Tibial artery (tissue), 4 donors: ENCODE measurements around the gene GLI1.
A peak's percentile ranks its signal among the peaks of the same experiment; 100 is the strongest.

ENCODE experiments used
- DNase-seq, 2 donors: peaks; one replicate each; pipeline ENCODE4 v3.0.0-alpha.2; 2019
- H3K27ac ChIP-seq, 2 donors: fragments of 200-600 bp; sonication (generic) in 1 of 2; 1 replicate in 1 of 2; 2 replicates in 1 of 2; pipeline ENCODE4 v1.5.1; 2018 to 2019; ENCODE audit warnings: mild to moderate bottlenecking in 1 of 2
- H3K27me3 ChIP-seq, 2 donors: fragments of 200-600 bp; sonication (generic) in 1 of 2; one replicate each; pipeline versions ENCODE4 v1.5.1 to v1.6.0; 2016 to 2019
- H3K36me3 ChIP-seq, 3 donors: fragments of 200-600 bp; sonication (generic) in 2 of 3; one replicate each; pipeline ENCODE4 v1.5.1; 2016 to 2019; ENCODE audit warnings: mild to moderate bottlenecking in 2 of 3
- H3K4me1 ChIP-seq, 4 donors: fragments of 200-600 bp; sonication (generic) in 2 of 4; 1 replicate in 3 of 4; 2 replicates in 1 of 4; pipeline ENCODE4 v1.5.1; 2016 to 2019
- H3K4me3 ChIP-seq, 2 donors: fragments of 200-600 bp; sonication (generic) in 1 of 2; 1 replicate in 1 of 2; 2 replicates in 1 of 2; pipeline ENCODE4 v1.5.1; 2018 to 2019; ENCODE audit warnings: mild to moderate bottlenecking in 2 of 2
- H3K9me3 ChIP-seq, 3 donors: fragments of 200-600 bp; sonication (generic) in 1 of 3; one replicate each; pipeline ENCODE4 v1.5.1; 2016 to 2019
- CTCF ChIP-seq, 2 experiments: fragments of 200-600 bp in 1 of 2; fragments of 450-650 bp in 1 of 2; IDR thresholded peaks; one replicate each; pipeline ENCODE4 v1.5.1; 2017 to 2019; ENCODE audit warnings: antibody characterized with exemption in 2 of 2, mild to moderate bottlenecking in 1 of 2, moderate library complexity in 1 of 2
- intact Hi-C: fragments of 100-400 bp; cut with DNase I; formaldehyde crosslinking; loops from one replicate; pipeline ENCODE4 v1.15.0; 2023; ENCODE audit warnings: low total_unique reads

GLI1 gene

DNA sequence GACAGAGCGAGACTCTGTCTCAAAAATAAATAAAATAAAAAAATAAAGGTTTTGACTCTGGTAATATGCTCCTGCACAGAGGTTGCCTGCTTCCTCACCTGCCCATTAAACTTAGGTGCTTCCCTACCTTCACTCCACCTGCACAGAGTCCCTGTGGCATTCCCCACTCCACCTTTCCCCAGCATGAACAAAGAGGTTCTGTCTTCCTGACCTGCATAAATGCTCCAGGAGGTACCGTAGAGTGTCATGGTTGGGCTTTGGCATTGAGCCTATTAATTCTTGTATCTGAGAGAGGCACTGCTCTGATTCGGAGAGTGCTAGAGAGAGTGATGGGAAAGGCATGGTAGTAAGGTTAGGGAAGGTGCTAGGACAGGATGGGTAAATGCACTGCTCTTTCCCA, 13.8 kb downstream of the GLI1 start:
- no peaks in the 10 kb centered on the region for H3K9me3 ChIP-seq
- TF ChIP-seq CTCF (IDR thresholded peaks at IDR 0.05): no peak
- peaks cover 0 to 19% (median 14%) of the 10 kb centered on the region in 4 donors for H3K4me1 ChIP-seq
- intact Hi-C loops: no loop called here
- H3K27me3 ChIP-seq: peaks cover 0 to 76% of the 10 kb centered on the region in 2 donors
- no peak for DNase-seq
- H3K36me3 ChIP-seq: no peaks in the 10 kb centered on the region
- H3K27ac ChIP-seq: no peak overlapping the region
- no peak overlapping the region for H3K4me3 ChIP-seq

- H3K27ac ChIP-seq: no peak overlapping the region
- intact Hi-C loops: no loop called here
- TF ChIP-seq CTCF (IDR thresholded peaks at IDR 0.05): no peak
- H3K27me3 ChIP-seq: peaks cover 0 to 80% of the 10 kb centered on the region in 2 donors
- no peak overlapping the region for H3K4me3 ChIP-seq
- no peak for DNase-seq
- no peaks in the 10 kb centered on the region for H3K9me3 ChIP-seq
- H3K4me1 ChIP-seq: peaks cover 0 to 19% (median 14%) of the 10 kb centered on the region in 4 donors
- no peaks in the 10 kb centered on the region for H3K36me3 ChIP-seq
These were observed 14.3 kb downstream of the GLI1 start for GRCh38 chr12:57473886-57474285.

- H3K9me3 ChIP-seq: no peaks in the 10 kb centered on the region
- H3K4me1 ChIP-seq: peaks cover 0 to 19% (median 14%) of the 10 kb centered on the region in 4 donors
- intact Hi-C loops: no loop called here
- DNase-seq: no peak
- no peak overlapping the region for H3K4me3 ChIP-seq
- no peaks in the 10 kb centered on the region for H3K36me3 ChIP-seq
- no peak overlapping the region for H3K27ac ChIP-seq
- TF ChIP-seq CTCF (IDR thresholded peaks at IDR 0.05): no peak
- peaks cover 0 to 81% of the 10 kb centered on the region in 2 donors for H3K27me3 ChIP-seq
These were observed 14.8 kb downstream of the GLI1 start for GRCh38 chr12:57474430-57474829.

- intact Hi-C loops: no loop called here
These were observed 15.3 kb downstream of the GLI1 start for GRCh38 chr12:57474862-57475261.

GRCh38 chr12:57475271-57476161, 15.9 kb downstream of the GLI1 start:
- Histone ChIP-seq H3K27ac (no peak overlapping the region), H3K4me3 (peak overlapping the region; percentile 33 to 52), H3K36me3 (no peaks in the 10 kb centered on the region), H3K27me3 (peaks cover 0 to 78% of the 10 kb centered on the region in 2 donors), H3K9me3 (no peaks in the 10 kb centered on the region), H3K4me1 (peaks cover 0 to 19% (median 14%) of the 10 kb centered on the region in 4 donors)
- TF ChIP-seq CTCF (IDR thresholded peaks at IDR 0.05): no peak
- DNase-seq: no peak
- intact Hi-C loops: no loop called here

More at GRCh38 chr12:57474862-57475261, 15.3 kb downstream of the GLI1 start:
- peaks cover 0 to 19% (median 14%) of the 10 kb centered on the region in 4 donors for H3K4me1 ChIP-seq
- H3K27ac ChIP-seq: no peak overlapping the region
- peaks cover 0 to 81% of the 10 kb centered on the region in 2 donors for H3K27me3 ChIP-seq
- TF ChIP-seq CTCF (IDR thresholded peaks at IDR 0.05): no peak
- DNase-seq: no peak
- no peaks in the 10 kb centered on the region for H3K36me3 ChIP-seq
- H3K9me3 ChIP-seq: no peaks in the 10 kb centered on the region
- peak overlapping the region in 1 of 2 donors; percentile 52 for H3K4me3 ChIP-seq
